Measurements from ENCODE around the gene OIP5.

DNA sequence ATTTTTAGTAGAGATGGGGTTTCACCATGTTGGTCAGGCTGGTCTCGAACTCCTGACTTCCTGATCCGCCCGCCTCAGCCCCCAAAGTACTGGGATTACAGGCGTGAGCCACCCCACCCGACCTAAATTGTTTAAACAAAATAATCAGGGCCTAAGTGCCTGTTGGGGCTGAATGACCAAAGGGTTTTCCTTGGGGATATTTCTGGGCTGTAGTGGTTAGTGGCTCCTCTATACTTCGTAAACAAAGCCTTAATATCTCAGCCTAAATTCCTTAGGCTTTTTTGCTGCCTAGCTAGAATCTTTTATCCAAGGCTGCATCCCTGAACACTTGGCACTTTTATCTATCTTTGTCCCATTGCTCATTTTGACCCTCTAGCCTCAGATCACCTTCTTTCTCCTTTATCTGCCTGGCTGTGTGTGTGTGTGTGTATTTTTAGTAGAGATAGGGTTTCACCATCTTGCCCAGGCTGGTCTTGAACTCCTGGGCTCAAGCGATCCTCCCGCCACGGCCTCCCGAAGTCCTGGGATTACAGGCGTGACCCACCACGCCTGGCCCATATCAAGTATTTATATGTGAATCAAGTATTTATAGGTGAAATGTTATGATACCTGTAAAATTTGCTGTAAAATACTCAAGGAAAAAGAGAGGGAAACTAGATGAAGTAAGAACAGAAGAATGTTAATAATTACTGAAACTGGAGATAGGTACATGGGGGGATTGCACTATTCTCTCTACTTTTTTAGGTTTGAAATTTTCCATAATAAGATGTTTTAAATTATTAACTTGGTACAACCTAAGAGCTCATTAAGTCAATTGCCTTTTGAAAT lies 2.1 kb upstream of the OIP5 start:
- TF ChIP-seq, protein P1, sequence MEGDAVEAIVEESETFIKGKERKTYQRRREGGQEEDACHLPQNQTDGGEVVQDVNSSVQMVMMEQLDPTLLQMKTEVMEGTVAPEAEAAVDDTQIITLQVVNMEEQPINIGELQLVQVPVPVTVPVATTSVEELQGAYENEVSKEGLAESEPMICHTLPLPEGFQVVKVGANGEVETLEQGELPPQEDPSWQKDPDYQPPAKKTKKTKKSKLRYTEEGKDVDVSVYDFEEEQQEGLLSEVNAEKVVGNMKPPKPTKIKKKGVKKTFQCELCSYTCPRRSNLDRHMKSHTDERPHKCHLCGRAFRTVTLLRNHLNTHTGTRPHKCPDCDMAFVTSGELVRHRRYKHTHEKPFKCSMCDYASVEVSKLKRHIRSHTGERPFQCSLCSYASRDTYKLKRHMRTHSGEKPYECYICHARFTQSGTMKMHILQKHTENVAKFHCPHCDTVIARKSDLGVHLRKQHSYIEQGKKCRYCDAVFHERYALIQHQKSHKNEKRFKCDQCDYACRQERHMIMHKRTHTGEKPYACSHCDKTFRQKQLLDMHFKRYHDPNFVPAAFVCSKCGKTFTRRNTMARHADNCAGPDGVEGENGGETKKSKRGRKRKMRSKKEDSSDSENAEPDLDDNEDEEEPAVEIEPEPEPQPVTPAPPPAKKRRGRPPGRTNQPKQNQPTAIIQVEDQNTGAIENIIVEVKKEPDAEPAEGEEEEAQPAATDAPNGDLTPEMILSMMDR (IDR thresholded peaks at IDR 0.05), result no peak
- no peak for TF ChIP-seq POLR2A (IDR thresholded peaks at IDR 0.05)
